Stomach (tissue), 9 donors: ENCODE data around the gene TREM1. TPM values are rescaled to one million over a fixed set of nuclear protein-coding genes. Genes with fewer than 3 reads are reported as not detected.

Experiments
- DNase-seq, 2 donors: peaks; one replicate each; pipeline versions ENCODE4 v3.0.0 to v3.0.0-alpha.2; 2013 to 2019
- H3K27ac ChIP-seq, 5 donors: fragments of 200-600 bp in 4 of 5; sonication (generic) in 4 of 5; one replicate each; pipeline ENCODE4 v1.5.1; 2013 to 2019; ENCODE audit warnings: mild to moderate bottlenecking in 1 of 5, moderate library complexity in 1 of 5
- H3K27me3 ChIP-seq, 3 donors: fragments of 200-600 bp; sonication (generic); one replicate each; pipeline ENCODE4 v1.5.1; 2017 to 2019; ENCODE audit warnings: mixed run types in 1 of 3
- H3K36me3 ChIP-seq, 4 donors: fragments of 200-600 bp; sonication (generic); 1 replicate in 3 of 4; 2 replicates in 1 of 4; pipeline ENCODE4 v1.5.1; 2016 to 2019
- H3K4me1 ChIP-seq, 4 donors: fragments of 200-600 bp; sonication (generic); one replicate each; pipeline ENCODE4 v1.5.1; 2016 to 2019
- H3K4me3 ChIP-seq, 4 donors: fragments of 200-600 bp; sonication (generic) in 3 of 4; one replicate each; pipeline ENCODE4 v1.5.1; 2016 to 2019; ENCODE audit warnings: mild to moderate bottlenecking in 1 of 4
- H3K9me3 ChIP-seq, 4 donors: fragments of 200-600 bp; sonication (generic); one replicate each; pipeline ENCODE4 v1.5.1; 2016 to 2019
- CTCF ChIP-seq, 7 experiments: fragments of 450-650 bp in 4 of 7; fragments of 200-600 bp in 3 of 7; sonication (generic) in 3 of 7; IDR thresholded peaks; one replicate each; pipeline ENCODE4 v1.5.1; 2016 to 2019; ENCODE audit warnings: antibody characterized with exemption in 7 of 7, control low read depth in 2 of 7, mild to moderate bottlenecking in 1 of 7
- EP300 ChIP-seq: sonication (generic); formaldehyde crosslinking; IDR thresholded peaks from one replicate; pipeline ENCODE4 v1.6.1; 2017; ENCODE audit warnings: antibody characterized with exemption
- POLR2A ChIP-seq, 4 donors: fragments of 450-650 bp; IDR thresholded peaks; one replicate each; pipeline ENCODE4 v1.6.1; 2016; ENCODE audit warnings: antibody characterized with exemption in 4 of 4, control low read depth in 2 of 4, mild to moderate bottlenecking in 1 of 4, moderate library complexity in 1 of 4
- POLR2AphosphoS5 ChIP-seq, 3 donors: sonication (generic); formaldehyde crosslinking; IDR thresholded peaks; one replicate each; pipeline ENCODE4 v1.6.1; 2016; ENCODE audit warnings: antibody characterized with exemption in 3 of 3
- WGBS, 5 donors: extraction: QIAGEN DNeasy Blood & Tissue Kit in 3 of 5; methylation state at CpG; one replicate each; pipeline versions ENCODE4 v1.1.5 to v1.1.7; 2013 to 2018; 5-methylcytosine and 5-hydroxymethylcytosine counted together
- intact Hi-C: fragments of 100-400 bp; cut with DNase I; formaldehyde crosslinking; loops from one replicate; pipeline ENCODE4 v1.15.1; 2023; ENCODE audit warnings: low total_unique reads
- polyA plus RNA-seq, 3 donors: library from polyadenylated mRNA; stranded (reverse); fragments of 200-250 nt; gene quantifications; one replicate each; pipeline ENCODE4 v1.2.3, GENCODE V29; 2013
- total RNA-seq, 5 donors: library from RNA; depleted of rRNA; stranded (reverse); fragments of >200 nt; gene quantifications; one replicate each; pipeline versions ENCODE4 v1.1.0 to v1.2.3, GENCODE V29; 2014 to 2016
- donor health status: healthy with polysubstance abuse.
- donor health status: Bipolar disorder and iron deficiency.
- donor health status: healthy.

The TREM1 gene
- total and polyA plus RNA-seq, 8 donors = 0.10 to 7.7 (median 1.7) TPM; not detected in 5

GRCh38 chr6:41232667-41233066 lies 53.8 kb downstream of the TREM1 start:
- no peak for TF ChIP-seq CTCF (IDR thresholded peaks at IDR 0.05)
- TF ChIP-seq POLR2A (IDR thresholded peaks at IDR 0.05) = no peak
- TF ChIP-seq EP300 = no peak
- no peak for TF ChIP-seq POLR2AphosphoS5 (IDR thresholded peaks at IDR 0.05)
- Histone ChIP-seq H3K27ac (no peak overlapping the region), H3K4me1 (no peaks in the 10 kb centered on the region), H3K36me3 (no peaks in the 10 kb centered on the region), H3K4me3 (no peak overlapping the region), H3K9me3 (no peaks in the 10 kb centered on the region), H3K27me3 (peaks cover 0 to 21% (median 10%) of the 10 kb centered on the region in 3 donors)
- intact Hi-C loops = no loop called here
- DNase-seq = no peak
- 69 to 86% (median 75%) methylated on average over 6 of the region's 6 CpGs for WGBS, 5 donors

- no peaks in the 10 kb centered on the region for H3K4me1 ChIP-seq
- DNase-seq = no peak
- intact Hi-C loops = no loop called here
- H3K27ac ChIP-seq = no peak overlapping the region
- no peak for TF ChIP-seq POLR2A (IDR thresholded peaks at IDR 0.05)
- TF ChIP-seq EP300 = no peak
- TF ChIP-seq CTCF (IDR thresholded peaks at IDR 0.05) = no peak
- no peak for TF ChIP-seq POLR2AphosphoS5 (IDR thresholded peaks at IDR 0.05)
- WGBS, 5 donors = 51 to 90% (median 61%) methylated on average over 5 of the region's 5 CpGs
- no peaks in the 10 kb centered on the region for H3K36me3 ChIP-seq
- peaks cover 0 to 21% (median 4%) of the 10 kb centered on the region in 3 donors for H3K27me3 ChIP-seq
- no peaks in the 10 kb centered on the region for H3K9me3 ChIP-seq
- no peak overlapping the region for H3K4me3 ChIP-seq
Measured at GRCh38 chr6:41231246-41231645, 55.2 kb downstream of the TREM1 start.

- Histone ChIP-seq H3K27ac (no peak overlapping the region), H3K27me3 (peaks cover 0 to 26% (median 4%) of the 10 kb centered on the region in 3 donors), H3K36me3 (no peaks in the 10 kb centered on the region), H3K9me3 (no peaks in the 10 kb centered on the region), H3K4me3 (no peak overlapping the region), H3K4me1 (no peaks in the 10 kb centered on the region)
- DNase-seq = no peak
- WGBS, 5 donors = 74 to 95% (median 91%) methylated on average over 4 of the region's 4 CpGs
- intact Hi-C loops = no loop called here
- no peak for TF ChIP-seq EP300
- no peak for TF ChIP-seq POLR2AphosphoS5 (IDR thresholded peaks at IDR 0.05)
- TF ChIP-seq POLR2A (IDR thresholded peaks at IDR 0.05) = no peak
- no peak for TF ChIP-seq CTCF (IDR thresholded peaks at IDR 0.05)
Measured at GRCh38 chr6:41229721-41230120, 56.8 kb downstream of the TREM1 start.

- Histone ChIP-seq H3K27me3 (peaks cover 0 to 34% (median 4%) of the 10 kb centered on the region in 3 donors), H3K4me1 (no peaks in the 10 kb centered on the region)
- 45 to 61% (median 51%) methylated on average over 4 to 5 of the region's 5 CpGs for WGBS, 5 donors
Measured at GRCh38 chr6:41228616-41229015, 57.9 kb downstream of the TREM1 start.

More at GRCh38 chr6:41228616-41229015, 57.9 kb downstream of the TREM1 start:
- H3K4me3 ChIP-seq = no peak overlapping the region
- intact Hi-C loops = no loop called here
- no peak for DNase-seq
- no peaks in the 10 kb centered on the region for H3K9me3 ChIP-seq
- TF ChIP-seq POLR2AphosphoS5 (IDR thresholded peaks at IDR 0.05) (no peak), EP300 (no peak), CTCF (IDR thresholded peaks at IDR 0.05) (no peak), POLR2A (IDR thresholded peaks at IDR 0.05) (no peak)
- no peak overlapping the region for H3K27ac ChIP-seq
- H3K36me3 ChIP-seq = no peaks in the 10 kb centered on the region
